Esophagus mucosa (tissue), 1 donor: ENCODE measurements around the gene LSS. TPM values are rescaled to one million over a fixed set of nuclear protein-coding genes. Genes with fewer than 3 reads are reported as not detected.

Experiments used
- total RNA-seq: library from RNA; stranded (reverse); gene quantifications from one replicate; pipeline ENCODE4 v1.2.4, GENCODE V29; 2023
- donor health status: DM: yes; HTN: yes; CAD: no.

Gene LSS
- total RNA-seq, 1 donor from 2014 or later, result 92.6 TPM

Other genes with a start within 250 kb of the LSS start
- 17.8 TPM for gene COL6A1, start 247.0 kb downstream of the LSS start, total RNA-seq
- gene COL6A2, start 130.7 kb downstream of the LSS start, total RNA-seq, result 20.5 TPM
- 0.36 TPM for gene FTCD, start 73.2 kb downstream of the LSS start, total RNA-seq
- gene SPATC1L, start 44.3 kb downstream of the LSS start, total RNA-seq, result 7.2 TPM
- 53.6 TPM for gene MCM3AP, start 56.8 kb upstream of the LSS start, total RNA-seq
- gene YBEY, start 57.6 kb upstream of the LSS start, total RNA-seq, result 11.9 TPM
- gene C21orf58, start 95.1 kb upstream of the LSS start, total RNA-seq, result 4.7 TPM
- 18.1 TPM for gene PCNT, start 95.4 kb upstream of the LSS start, total RNA-seq
- 25.5 TPM for gene DIP2A, start 230.1 kb upstream of the LSS start, total RNA-seq